Neural cell (in vitro differentiated cells): ENCODE data around the gene LDLR. TPM values are rescaled to one million over a fixed set of nuclear protein-coding genes. Genes with fewer than 3 reads are reported as not detected.

Experiments used
- H2AFZ ChIP-seq: fragments of 200-600, 300-800 bp; sonication (generic), shearing (Covaris generic); 2 replicates; pipeline ENCODE4 v1.6.0; 2014; ENCODE audit warnings: low read depth, mild to moderate bottlenecking, antibody characterized with exemption, low read length, moderate library complexity
- H3F3A ChIP-seq: fragments of 200-600 bp; shearing (Covaris generic); 2 replicates; pipeline ENCODE4 v1.6.1; 2016; ENCODE audit warnings: mild to moderate bottlenecking, moderate library complexity, mixed read lengths, antibody characterized with exemption, low read length; ENCODE audit not compliant: insufficient read depth, poor library complexity, severe bottlenecking
- H3K27ac ChIP-seq: fragments of 200-600, 300-800 bp; sonication (generic), shearing (Covaris generic); 2 replicates; pipeline ENCODE4 v1.5.1; 2014; ENCODE audit warnings: mild to moderate bottlenecking, low read length, moderate library complexity
- H3K27me3 ChIP-seq: fragments of 300-800, 200-600 bp; sonication (generic), shearing (Covaris generic); 2 replicates; pipeline ENCODE4 v1.6.0; 2014; ENCODE audit warnings: mild to moderate bottlenecking, low read depth, low read length, moderate library complexity; ENCODE audit not compliant: insufficient read depth
- H3K36me3 ChIP-seq: fragments of 300-800, 200-600 bp; sonication (generic), shearing (Covaris generic); 2 replicates; pipeline ENCODE4 v1.5.1; 2014; ENCODE audit warnings: mild to moderate bottlenecking, antibody characterized with exemption, low read length, moderate library complexity; ENCODE audit not compliant: insufficient read depth
- H3K4me2 ChIP-seq: fragments of 300-800, 200-600 bp; sonication (generic), shearing (Covaris generic); 2 replicates; pipeline ENCODE4 v1.6.0; 2014; ENCODE audit warnings: mild to moderate bottlenecking, low read length
- H3K4me3 ChIP-seq: fragments of 300-800, 200-600 bp; sonication (generic), shearing (Covaris generic); 2 replicates; pipeline ENCODE4 v1.5.1; 2014; ENCODE audit warnings: mild to moderate bottlenecking, low read length, moderate library complexity
- H3K79me2 ChIP-seq: fragments of 200-600 bp; shearing (Covaris generic); replicated peaks from 2 replicates; pipeline ENCODE4 v1.6.0; 2014; ENCODE audit warnings: mild to moderate bottlenecking, low read length, moderate library complexity; ENCODE audit not compliant: insufficient read depth
- H3K9ac ChIP-seq: fragments of 300-800, 200-600 bp; sonication (generic), shearing (Covaris generic); 2 replicates; pipeline ENCODE4 v1.6.1; 2016; ENCODE audit warnings: mild to moderate bottlenecking, low read length, mixed read lengths
- H3K9me2 ChIP-seq: fragments of 200-600 bp; shearing (Covaris generic); 2 replicates; pipeline ENCODE4 v1.6.1; 2016; ENCODE audit warnings: mild to moderate bottlenecking, low read length, mixed read lengths; ENCODE audit not compliant: insufficient read depth
- H3K9me3 ChIP-seq: fragments of 200-600, 300-800 bp; sonication (generic), shearing (Covaris generic); 2 replicates; pipeline ENCODE4 v1.6.1; 2016; ENCODE audit warnings: mild to moderate bottlenecking, mixed run types, low read length, moderate library complexity, mixed read lengths
- H4K20me1 ChIP-seq: fragments of 200-600 bp; shearing (Covaris generic); 2 replicates; pipeline ENCODE4 v1.6.1; 2016; ENCODE audit warnings: mild to moderate bottlenecking, mixed run types; ENCODE audit not compliant: insufficient read depth
- EP300 ChIP-seq: fragments of 450-650 bp; conservative IDR thresholded peaks from 2 replicates; pipeline ENCODE4 v1.6.1; 2014; ENCODE audit warnings: antibody characterized with exemption, mild to moderate bottlenecking, moderate library complexity; ENCODE audit not compliant: poor library complexity, severe bottlenecking
- EZH2 ChIP-seq: fragments of 200-600, 300-800 bp; shearing (Covaris generic), sonication (generic); IDR thresholded peaks from 2 replicates; pipeline ENCODE4 v1.6.1; 2014; ENCODE audit warnings: antibody characterized with exemption, low read length, borderline replicate concordance, mild to moderate bottlenecking; ENCODE audit not compliant: insufficient read depth, poor library complexity, severe bottlenecking
- MXI1 ChIP-seq: fragments of 450-650 bp; conservative IDR thresholded peaks from 2 replicates; pipeline ENCODE4 v1.6.1; 2014; ENCODE audit warnings: antibody characterized with exemption, mild to moderate bottlenecking; ENCODE audit not compliant: poor library complexity, severe bottlenecking
- POLR2AphosphoS5 ChIP-seq: IDR thresholded peaks from 2 replicates; pipeline ENCODE4 v1.6.1; 2012
- SMC3 ChIP-seq: fragments of 450-650 bp; conservative IDR thresholded peaks from 2 replicates; pipeline ENCODE4 v1.6.1; 2014; ENCODE audit warnings: antibody characterized with exemption, mild to moderate bottlenecking, moderate library complexity; ENCODE audit not compliant: poor library complexity
- TAF1 ChIP-seq: IDR thresholded peaks from 2 replicates; pipeline ENCODE4 v1.6.1; 2012; ENCODE audit warnings: low read depth
- polyA plus RNA-seq: library from polyadenylated mRNA; depleted of rRNA; stranded (reverse); fragments of >200 nt; gene quantifications from 2 replicates; pipeline ENCODE4 v1.2.3, GENCODE V29; 2014
- TF ChIP-seq, protein P1 (sequence below): fragments of 450-650 bp; IDR thresholded peaks from 2 replicates; pipeline ENCODE4 v1.5.1; 2014; ENCODE audit warnings: antibody characterized with exemption, mild to moderate bottlenecking, moderate library complexity; ENCODE audit not compliant: poor library complexity, severe bottlenecking
- TF ChIP-seq, protein P2 (sequence below): IDR thresholded peaks from 2 replicates; pipeline ENCODE4 v1.6.1; 2012; ENCODE audit warnings: borderline replicate concordance

The LDLR gene
- polyA plus RNA-seq, 1 donor from 2014 or later = 23.2 TPM

DNA sequence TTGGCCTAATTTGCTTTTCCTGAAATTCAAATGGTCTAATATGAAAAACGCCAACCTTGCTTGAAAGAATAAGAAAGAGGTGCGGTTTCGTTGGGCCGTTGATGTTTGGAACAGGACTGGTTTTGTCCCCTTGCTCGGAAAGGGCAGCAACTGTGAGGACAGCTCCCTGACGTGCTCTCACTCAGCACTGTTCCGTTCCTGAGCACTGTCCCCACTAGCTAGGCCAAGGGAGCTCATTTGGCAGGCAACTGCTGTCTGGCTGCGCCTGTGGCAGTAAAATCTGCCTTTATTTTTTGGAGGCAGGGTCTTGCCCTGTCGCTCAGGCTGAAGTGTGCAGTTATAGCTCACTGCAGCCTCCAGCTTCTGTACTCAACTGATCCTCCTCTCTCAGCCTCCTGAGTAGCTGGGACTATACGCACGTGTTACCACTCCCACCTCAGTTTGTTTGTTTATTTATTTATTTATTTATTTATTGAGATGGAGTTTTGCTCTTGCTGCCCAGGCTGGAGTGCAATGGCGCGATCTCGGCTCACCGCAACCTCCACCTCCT, 4.5 kb downstream of the LDLR start:
- Histone ChIP-seq H3F3A (peaks cover 7% of the 10 kb centered on the region), H3K9ac (no peak overlapping the region), H3K27ac (peak overlapping the region; percentile 97), H3K4me3 (peak overlapping the region; percentile 75), H3K27me3 (no peaks in the 10 kb centered on the region), H3K4me2 (no peak overlapping the region), H3K79me2 (peaks cover 79% of the 10 kb centered on the region), H2AFZ (no peak overlapping the region), H3K36me3 (no peaks in the 10 kb centered on the region), H3K9me2 (no peaks in the 10 kb centered on the region), H3K9me3 (no peaks in the 10 kb centered on the region), H4K20me1 (no peaks in the 10 kb centered on the region)
- TF ChIP-seq MXI1 = no peak
- no peak for TF ChIP-seq TAF1
- TF ChIP-seq EP300 = no peak
- TF ChIP-seq, protein P1, sequence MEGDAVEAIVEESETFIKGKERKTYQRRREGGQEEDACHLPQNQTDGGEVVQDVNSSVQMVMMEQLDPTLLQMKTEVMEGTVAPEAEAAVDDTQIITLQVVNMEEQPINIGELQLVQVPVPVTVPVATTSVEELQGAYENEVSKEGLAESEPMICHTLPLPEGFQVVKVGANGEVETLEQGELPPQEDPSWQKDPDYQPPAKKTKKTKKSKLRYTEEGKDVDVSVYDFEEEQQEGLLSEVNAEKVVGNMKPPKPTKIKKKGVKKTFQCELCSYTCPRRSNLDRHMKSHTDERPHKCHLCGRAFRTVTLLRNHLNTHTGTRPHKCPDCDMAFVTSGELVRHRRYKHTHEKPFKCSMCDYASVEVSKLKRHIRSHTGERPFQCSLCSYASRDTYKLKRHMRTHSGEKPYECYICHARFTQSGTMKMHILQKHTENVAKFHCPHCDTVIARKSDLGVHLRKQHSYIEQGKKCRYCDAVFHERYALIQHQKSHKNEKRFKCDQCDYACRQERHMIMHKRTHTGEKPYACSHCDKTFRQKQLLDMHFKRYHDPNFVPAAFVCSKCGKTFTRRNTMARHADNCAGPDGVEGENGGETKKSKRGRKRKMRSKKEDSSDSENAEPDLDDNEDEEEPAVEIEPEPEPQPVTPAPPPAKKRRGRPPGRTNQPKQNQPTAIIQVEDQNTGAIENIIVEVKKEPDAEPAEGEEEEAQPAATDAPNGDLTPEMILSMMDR = no peak
- TF ChIP-seq EZH2 = no peak

DNA sequence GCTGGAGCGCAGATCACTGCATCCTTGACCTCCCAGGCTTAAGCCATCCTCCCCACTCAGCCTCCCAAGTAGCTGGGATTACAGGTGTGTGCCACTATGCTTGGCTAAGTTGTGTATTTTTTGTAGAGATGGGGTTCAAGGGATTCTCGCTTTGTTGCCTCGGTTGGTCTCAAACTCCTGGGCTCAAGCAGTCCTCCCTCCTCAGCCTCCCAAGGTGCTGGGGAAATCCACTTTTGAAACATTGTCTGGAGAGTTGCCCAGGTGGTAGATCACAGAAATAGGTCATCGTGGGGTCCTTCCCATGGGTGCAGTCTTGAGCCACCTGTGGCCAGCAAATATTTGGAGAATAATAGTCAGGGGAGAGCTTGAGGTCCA, 5.2 kb downstream of the LDLR start:
- H3F3A ChIP-seq = peaks cover 7% of the 10 kb centered on the region
- no peak overlapping the region for H2AFZ ChIP-seq
- no peaks in the 10 kb centered on the region for H3K27me3 ChIP-seq
- no peak overlapping the region for H3K4me2 ChIP-seq
- H3K27ac ChIP-seq = no peak overlapping the region
- H3K9me2 ChIP-seq = no peaks in the 10 kb centered on the region
- no peak for TF ChIP-seq EZH2
- no peak for TF ChIP-seq EP300
- no peak for TF ChIP-seq POLR2AphosphoS5
- TF ChIP-seq, protein P2, sequence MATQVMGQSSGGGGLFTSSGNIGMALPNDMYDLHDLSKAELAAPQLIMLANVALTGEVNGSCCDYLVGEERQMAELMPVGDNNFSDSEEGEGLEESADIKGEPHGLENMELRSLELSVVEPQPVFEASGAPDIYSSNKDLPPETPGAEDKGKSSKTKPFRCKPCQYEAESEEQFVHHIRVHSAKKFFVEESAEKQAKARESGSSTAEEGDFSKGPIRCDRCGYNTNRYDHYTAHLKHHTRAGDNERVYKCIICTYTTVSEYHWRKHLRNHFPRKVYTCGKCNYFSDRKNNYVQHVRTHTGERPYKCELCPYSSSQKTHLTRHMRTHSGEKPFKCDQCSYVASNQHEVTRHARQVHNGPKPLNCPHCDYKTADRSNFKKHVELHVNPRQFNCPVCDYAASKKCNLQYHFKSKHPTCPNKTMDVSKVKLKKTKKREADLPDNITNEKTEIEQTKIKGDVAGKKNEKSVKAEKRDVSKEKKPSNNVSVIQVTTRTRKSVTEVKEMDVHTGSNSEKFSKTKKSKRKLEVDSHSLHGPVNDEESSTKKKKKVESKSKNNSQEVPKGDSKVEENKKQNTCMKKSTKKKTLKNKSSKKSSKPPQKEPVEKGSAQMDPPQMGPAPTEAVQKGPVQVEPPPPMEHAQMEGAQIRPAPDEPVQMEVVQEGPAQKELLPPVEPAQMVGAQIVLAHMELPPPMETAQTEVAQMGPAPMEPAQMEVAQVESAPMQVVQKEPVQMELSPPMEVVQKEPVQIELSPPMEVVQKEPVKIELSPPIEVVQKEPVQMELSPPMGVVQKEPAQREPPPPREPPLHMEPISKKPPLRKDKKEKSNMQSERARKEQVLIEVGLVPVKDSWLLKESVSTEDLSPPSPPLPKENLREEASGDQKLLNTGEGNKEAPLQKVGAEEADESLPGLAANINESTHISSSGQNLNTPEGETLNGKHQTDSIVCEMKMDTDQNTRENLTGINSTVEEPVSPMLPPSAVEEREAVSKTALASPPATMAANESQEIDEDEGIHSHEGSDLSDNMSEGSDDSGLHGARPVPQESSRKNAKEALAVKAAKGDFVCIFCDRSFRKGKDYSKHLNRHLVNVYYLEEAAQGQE = no peak
- TF ChIP-seq TAF1 = no peak
- TF ChIP-seq, protein P1 = no peak
- TF ChIP-seq SMC3 = no peak
- H3K9me3 ChIP-seq = no peaks in the 10 kb centered on the region
- H3K36me3 ChIP-seq = no peaks in the 10 kb centered on the region
- H4K20me1 ChIP-seq = no peaks in the 10 kb centered on the region
- H3K79me2 ChIP-seq = peaks cover 86% of the 10 kb centered on the region
- H3K4me3 ChIP-seq = no peak overlapping the region
- no peak overlapping the region for H3K9ac ChIP-seq
